GM18868 (cell line): ENCODE results near the gene RAB15.
"Not testable (repeated sequence)": the region's sequence is repeated elsewhere in the genome, so short reads cannot be mapped to it uniquely, and the experiment has no call there.

Source experiments
- ATAC-seq: cut with Tn5 transposase; IDR thresholded peaks from one replicate; pipeline ENCODE4 v1.9.1; 2021; ENCODE audit warnings: mild to moderate bottlenecking, moderate library complexity; ENCODE audit not compliant: unreplicated experiment

Gene RAB15

DNA sequence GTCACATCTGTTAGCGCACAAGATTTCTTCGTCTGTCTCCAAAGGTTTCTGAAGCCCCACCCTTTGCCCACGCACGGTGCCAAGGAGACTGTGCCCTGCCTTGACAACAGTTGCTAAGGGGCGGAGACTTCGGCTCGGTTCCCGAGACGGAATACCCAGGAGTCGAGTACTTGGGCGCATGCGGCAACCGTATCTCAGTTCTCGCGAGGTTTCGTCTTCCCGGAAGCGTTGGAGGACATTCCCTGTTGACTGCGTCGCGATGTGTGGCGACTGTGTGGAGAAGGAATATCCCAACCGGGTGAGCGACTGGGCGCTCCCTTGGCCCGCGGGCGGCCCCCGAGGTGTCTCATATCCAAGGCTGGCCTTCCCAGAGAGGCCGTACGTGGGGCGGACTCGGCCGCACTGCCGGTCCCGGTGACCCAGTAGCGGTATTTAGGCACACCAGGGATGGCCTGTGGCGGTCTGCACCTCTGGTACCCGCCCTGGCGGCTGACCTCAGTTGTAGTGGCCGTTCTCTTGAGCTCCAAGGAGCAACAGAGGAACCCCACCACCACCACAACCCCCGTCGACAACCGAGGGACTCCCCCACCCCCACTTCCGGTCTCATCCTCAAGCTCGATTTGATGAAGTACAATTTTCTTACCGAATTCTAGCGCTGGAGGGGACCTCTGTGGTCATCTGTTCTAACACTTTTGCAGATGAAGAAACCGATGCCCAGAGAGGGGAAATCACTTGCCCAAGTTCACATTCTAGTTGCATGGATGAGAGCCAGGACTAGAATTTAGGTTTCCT is 57.7 kb downstream of the RAB15 start, which contains the start of gene CHURC1:
Gene CHURC1, plus strand, starts transcription at position 219 of the 792 bp plus-strand sequence. Its CDS starts 41 bp downstream, at position 260.
- peak; percentile 95 for ATAC-seq

DNA sequence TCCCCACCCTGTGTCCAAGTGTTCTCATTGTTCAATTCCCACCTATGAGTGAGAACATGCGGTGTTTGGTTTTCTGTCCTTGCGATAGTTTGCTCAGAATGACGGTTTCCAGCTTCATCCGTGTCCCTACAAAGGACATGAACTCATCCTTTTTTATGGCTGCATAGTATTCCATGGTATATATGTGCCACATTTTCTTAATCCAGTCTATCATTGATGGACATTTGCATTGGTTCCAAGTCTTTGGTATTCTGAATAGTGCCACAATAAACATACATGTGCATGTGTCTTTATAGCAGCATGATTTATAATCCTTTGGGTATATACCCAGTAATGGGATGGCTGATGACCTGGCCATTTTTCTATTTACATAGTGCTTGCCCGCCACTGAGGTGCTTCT is 58.7 kb downstream of the RAB15 start:
- ATAC-seq: not testable (repeated sequence)

DNA sequence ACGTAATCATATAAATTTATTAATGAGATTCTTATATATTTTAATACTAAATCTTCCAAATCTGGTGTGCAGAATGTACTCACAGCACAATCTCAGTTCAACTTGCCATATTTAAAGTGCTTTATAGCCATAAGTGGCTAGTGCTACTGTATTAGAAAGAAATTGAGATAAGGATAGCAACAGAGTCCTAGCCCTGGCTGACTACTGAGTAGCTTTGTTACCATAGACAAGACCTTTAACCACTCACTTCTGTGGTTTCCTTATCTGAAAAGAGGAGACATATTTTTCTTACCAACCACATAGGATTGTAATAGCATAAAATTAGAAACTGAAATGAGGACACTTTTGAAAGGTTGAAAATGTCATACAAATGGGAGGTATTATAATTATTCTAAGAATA is 59.9 kb downstream of the RAB15 start:
- no peak for ATAC-seq

DNA sequence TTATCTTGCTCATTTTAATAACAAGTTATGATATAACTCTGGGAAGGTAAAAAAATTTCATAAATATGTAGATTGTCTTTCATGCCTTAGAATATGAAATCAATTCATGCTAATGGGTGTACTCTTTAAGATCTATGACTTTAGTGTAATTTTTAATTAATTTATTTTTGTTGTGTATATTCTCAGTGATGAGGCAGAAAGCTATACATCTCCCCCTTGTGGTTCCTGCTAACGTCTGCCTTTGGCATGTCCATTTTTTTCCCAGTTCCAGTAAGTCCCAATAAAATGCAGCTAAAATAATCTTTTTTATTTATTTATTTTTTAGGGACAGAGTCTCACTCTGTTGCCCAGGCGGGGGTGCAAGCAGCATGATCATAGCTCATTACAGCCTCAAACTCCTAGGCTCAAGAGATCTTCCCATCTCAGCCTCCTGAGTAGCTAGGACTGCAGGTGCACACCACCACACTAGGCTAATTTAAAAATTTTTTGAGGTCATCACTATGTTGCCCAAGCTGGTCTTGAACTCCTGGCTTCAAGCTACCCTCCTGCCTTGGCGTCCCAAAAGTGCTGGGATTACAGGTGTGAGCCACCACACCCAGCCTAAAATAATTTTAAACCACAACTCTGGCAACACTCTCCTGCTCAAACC is 61.2 kb downstream of the RAB15 start:
- ATAC-seq: no peak

DNA sequence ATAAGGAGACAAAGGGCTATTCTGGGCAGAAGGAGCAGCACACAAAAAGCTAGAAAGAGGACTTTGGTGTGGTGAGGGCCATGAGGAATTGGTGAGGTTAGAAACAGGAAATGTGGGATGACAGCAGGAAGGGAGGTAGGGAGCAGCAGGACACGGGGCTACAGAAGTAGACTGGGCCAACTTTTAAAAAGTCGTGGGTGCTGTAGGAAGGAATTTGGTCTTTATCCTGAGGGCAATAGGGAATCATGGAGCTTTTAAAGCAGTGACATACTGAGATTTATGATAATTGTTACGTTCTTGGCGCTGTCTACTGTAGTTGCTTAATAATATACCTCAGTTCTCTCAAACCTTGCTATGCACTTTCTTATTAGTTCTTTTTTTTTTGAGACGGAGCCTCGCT is 66.1 kb downstream of the RAB15 start:
- ATAC-seq: no peak

DNA sequence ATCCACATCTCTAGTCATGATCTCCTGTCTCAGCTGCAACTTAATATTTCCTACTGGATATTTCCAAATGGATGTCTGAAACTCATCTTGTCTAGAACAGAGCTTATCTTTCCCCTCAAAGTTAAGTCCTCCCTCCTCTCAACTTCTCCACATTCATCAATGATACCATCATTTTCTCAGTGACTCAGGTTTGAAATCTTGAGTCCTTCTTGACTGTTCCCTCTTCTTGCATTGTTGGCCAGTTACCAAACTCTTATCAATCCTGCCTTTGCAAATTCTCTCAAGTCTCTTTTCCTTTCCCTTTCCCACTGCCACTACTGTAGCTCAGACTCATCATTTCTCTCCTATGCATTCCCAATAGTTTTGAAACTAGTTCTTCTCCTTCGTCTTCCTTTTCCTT is 72.2 kb downstream of the RAB15 start:
- no peak for ATAC-seq
